Ascending aorta (tissue), 2 donors: ENCODE data around the gene GPR37L1. TPM values are rescaled to one million over a fixed set of nuclear protein-coding genes. Genes with fewer than 3 reads are reported as not detected.
A peak's percentile ranks its signal among the peaks of the same experiment; 100 is the strongest.

Experiments used
- DNase-seq, 2 donors: peaks; one replicate each; pipeline ENCODE4 v3.0.0-alpha.2; 2019; ENCODE audit warnings: low spot score in 2 of 2
- H3K27ac ChIP-seq, 2 donors: fragments of 200-600 bp; sonication (generic); one replicate each; pipeline ENCODE4 v1.5.1; 2016 to 2017; ENCODE audit warnings: mild to moderate bottlenecking in 1 of 2
- H3K27me3 ChIP-seq: fragments of 200-600 bp; sonication (generic); one replicate; pipeline ENCODE4 v1.5.1; 2017
- H3K36me3 ChIP-seq, 2 donors: fragments of 200-600 bp; sonication (generic); one replicate each; pipeline ENCODE4 v1.5.1; 2016
- H3K4me1 ChIP-seq, 2 donors: fragments of 200-600 bp; sonication (generic); one replicate each; pipeline ENCODE4 v1.5.1; 2016 to 2017; ENCODE audit warnings: mild to moderate bottlenecking in 1 of 2
- H3K4me3 ChIP-seq, 2 donors: fragments of 200-600 bp; sonication (generic); one replicate each; pipeline ENCODE4 v1.5.1; 2016 to 2017; ENCODE audit warnings: mild to moderate bottlenecking in 1 of 2
- H3K9me3 ChIP-seq, 2 donors: fragments of 200-600 bp; sonication (generic); one replicate each; pipeline ENCODE4 v1.5.1; 2016
- intact Hi-C: fragments of 100-400 bp; cut with DNase I; formaldehyde crosslinking; loops from one replicate; pipeline ENCODE4 v1.15.1; 2023
- total RNA-seq: library from RNA; depleted of rRNA; stranded (reverse); fragments of >200 nt; gene quantifications from one replicate; pipeline ENCODE4 v1.1.0, GENCODE V29; 2016
- TF ChIP-seq, protein P1 (sequence below), 3 experiments: fragments of 200-600 bp in 2 of 3; fragments of 450-650 bp in 1 of 3; sonication (generic) in 2 of 3; IDR thresholded peaks; one replicate each; pipeline ENCODE4 v1.5.1; 2016 to 2019; ENCODE audit warnings: antibody characterized with exemption in 3 of 3, mild to moderate bottlenecking in 1 of 3, moderate library complexity in 1 of 3

Gene GPR37L1
- total RNA-seq, 1 donor from 2014 or later: not detected

DNA sequence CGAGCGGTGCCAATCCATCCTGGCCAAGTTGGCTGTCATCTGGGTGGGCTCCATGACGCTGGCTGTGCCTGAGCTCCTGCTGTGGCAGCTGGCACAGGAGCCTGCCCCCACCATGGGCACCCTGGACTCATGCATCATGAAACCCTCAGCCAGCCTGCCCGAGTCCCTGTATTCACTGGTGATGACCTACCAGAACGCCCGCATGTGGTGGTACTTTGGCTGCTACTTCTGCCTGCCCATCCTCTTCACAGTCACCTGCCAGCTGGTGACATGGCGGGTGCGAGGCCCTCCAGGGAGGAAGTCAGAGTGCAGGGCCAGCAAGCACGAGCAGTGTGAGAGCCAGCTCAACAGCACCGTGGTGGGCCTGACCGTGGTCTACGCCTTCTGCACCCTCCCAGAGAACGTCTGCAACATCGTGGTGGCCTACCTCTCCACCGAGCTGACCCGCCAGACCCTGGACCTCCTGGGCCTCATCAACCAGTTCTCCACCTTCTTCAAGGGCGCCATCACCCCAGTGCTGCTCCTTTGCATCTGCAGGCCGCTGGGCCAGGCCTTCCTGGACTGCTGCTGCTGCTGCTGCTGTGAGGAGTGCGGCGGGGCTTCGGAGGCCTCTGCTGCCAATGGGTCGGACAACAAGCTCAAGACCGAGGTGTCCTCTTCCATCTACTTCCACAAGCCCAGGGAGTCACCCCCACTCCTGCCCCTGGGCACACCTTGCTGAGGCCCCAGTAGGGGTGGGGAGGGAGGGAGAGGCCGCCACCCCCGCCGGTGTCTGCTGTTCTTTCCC is 5.3 kb downstream of the GPR37L1 start:
- intact Hi-C loops: no loop called here
- H3K4me3 ChIP-seq: no peak overlapping the region
- TF ChIP-seq, protein P1, sequence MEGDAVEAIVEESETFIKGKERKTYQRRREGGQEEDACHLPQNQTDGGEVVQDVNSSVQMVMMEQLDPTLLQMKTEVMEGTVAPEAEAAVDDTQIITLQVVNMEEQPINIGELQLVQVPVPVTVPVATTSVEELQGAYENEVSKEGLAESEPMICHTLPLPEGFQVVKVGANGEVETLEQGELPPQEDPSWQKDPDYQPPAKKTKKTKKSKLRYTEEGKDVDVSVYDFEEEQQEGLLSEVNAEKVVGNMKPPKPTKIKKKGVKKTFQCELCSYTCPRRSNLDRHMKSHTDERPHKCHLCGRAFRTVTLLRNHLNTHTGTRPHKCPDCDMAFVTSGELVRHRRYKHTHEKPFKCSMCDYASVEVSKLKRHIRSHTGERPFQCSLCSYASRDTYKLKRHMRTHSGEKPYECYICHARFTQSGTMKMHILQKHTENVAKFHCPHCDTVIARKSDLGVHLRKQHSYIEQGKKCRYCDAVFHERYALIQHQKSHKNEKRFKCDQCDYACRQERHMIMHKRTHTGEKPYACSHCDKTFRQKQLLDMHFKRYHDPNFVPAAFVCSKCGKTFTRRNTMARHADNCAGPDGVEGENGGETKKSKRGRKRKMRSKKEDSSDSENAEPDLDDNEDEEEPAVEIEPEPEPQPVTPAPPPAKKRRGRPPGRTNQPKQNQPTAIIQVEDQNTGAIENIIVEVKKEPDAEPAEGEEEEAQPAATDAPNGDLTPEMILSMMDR (IDR thresholded peaks at IDR 0.05): no peak
- no peaks in the 10 kb centered on the region for H3K9me3 ChIP-seq
- no peak for DNase-seq
- H3K27ac ChIP-seq: no peak overlapping the region
- H3K4me1 ChIP-seq: peaks cover 13 to 24% of the 10 kb centered on the region in 2 donors
- peaks cover 2 to 5% of the 10 kb centered on the region in 2 donors for H3K36me3 ChIP-seq
- H3K27me3 ChIP-seq: no peaks in the 10 kb centered on the region

DNA sequence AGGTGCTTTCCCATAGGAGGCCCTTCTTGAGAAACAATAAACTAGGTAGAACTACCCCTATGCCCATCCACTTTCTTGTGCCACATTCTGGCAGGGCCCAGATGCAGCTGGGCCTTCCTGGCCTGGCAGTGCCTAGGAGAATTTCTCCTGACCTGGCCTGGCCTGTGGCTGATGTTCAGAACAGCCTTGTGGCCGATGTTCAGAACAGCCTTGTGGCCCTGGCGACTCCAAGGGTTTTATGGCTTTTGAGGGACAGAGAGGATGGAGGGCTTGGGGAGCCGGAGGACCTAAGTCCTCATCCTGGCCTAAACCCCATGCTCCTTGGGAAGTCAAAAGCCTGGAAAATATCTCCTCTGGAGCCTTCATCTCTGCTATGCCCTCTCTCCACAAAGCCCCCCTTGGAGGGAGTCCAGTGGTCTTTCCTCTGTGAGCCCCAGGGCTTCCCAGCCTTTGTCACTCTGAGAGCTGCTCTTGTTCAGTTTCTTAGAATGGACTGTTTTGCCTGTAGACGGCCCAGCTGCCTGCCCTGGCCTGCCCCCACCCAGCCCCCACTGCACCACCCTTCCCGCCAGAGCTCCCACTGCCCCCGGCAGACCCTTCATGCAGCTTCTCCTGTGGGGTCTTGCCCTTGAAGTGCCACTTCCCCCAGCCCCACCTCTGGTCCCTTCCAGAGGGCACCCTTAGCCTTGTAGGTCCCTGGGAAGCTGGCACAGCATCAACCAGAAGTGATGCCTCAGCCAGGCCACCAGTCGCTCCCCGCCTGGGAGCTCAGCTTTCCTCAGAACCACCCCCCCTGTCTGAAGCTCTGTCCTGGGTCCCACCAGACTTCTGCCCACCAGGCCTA is 7.0 kb downstream of the GPR37L1 start:
- Histone ChIP-seq H3K4me1 (peaks cover 13 to 26% of the 10 kb centered on the region in 2 donors), H3K9me3 (no peaks in the 10 kb centered on the region), H3K36me3 (peaks cover 17 to 21% of the 10 kb centered on the region in 2 donors), H3K27ac (peak overlapping the region; percentile 84 to 89), H3K27me3 (no peaks in the 10 kb centered on the region), H3K4me3 (no peak overlapping the region)
- intact Hi-C loops: loop anchor here (10.0 kb wide), 1 partner anchor 245 kb away; the partner anchor contains the start of gene SHISA4
- TF ChIP-seq, protein P1 (IDR thresholded peaks at IDR 0.05): no peak
- DNase-seq: peak in 1 of 2 donors; percentile 69

DNA sequence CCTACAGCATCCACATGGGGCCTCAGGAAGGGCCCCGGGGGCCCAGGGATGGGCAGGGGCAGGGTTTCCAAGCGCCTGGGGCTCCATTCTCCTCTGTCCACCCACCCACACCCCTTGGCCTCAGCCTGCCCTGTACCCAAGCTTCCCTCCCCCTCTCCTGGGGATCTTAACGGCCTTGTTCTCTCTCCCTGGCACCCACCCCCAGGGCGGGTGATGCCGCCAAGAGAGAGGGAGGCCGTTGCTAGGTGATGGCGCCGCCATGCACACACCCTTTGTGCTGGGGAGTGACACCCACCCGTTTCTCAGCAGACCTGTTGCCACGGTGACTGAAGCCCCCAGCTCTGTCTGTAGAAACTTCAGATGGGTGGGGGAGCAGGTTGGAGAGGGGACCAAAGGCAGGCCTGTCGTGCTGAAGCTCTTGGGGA is 7.6 kb downstream of the GPR37L1 start:
- peaks cover 13 to 26% of the 10 kb centered on the region in 2 donors for H3K4me1 ChIP-seq
- no peaks in the 10 kb centered on the region for H3K9me3 ChIP-seq
- TF ChIP-seq, protein P1 (IDR thresholded peaks at IDR 0.05): no peak
- DNase-seq: no peak
- no peaks in the 10 kb centered on the region for H3K27me3 ChIP-seq
- peaks cover 19 to 25% of the 10 kb centered on the region in 2 donors for H3K36me3 ChIP-seq
- H3K27ac ChIP-seq: peak overlapping the region; percentile 84 to 89
- intact Hi-C loops: loop anchor here (10.0 kb wide), 1 partner anchor 246 kb away; the partner anchor contains the start of gene SHISA4
- no peak overlapping the region for H3K4me3 ChIP-seq

DNA sequence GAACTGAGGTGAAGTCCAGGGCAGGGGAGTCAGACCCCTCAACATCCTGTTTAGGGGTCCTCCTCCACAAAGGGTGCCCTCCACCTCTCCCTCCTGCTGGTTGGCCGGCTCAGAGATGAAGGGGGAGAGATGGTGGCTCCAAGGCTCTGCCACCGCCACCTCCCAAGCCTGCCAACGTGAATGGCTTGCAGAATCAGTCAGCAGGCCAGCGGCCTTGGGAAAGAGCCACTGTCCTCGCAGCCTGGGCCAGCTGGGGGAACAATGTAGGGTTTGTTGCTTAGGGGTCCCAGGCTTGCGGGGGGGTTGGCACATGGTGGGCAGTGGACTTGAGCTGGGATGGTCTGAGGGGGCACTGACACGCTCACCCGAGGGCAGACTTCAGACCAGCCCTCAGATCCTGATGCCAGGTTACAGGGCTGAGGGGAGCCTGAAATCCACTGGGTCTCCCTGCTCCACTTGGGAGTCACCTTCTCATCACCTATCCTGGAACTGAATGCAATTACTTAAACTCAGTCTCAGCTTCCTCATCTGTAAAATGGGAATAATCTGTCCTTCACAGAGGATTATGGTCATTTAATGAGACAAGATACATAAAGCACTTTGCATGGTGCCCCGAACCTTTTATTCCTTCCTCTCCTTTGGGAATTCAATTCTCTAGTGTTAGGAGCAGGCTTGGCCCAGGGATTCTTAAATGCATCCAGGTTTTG is 8.3 kb downstream of the GPR37L1 start:
- H3K27ac ChIP-seq: peak overlapping the region; percentile 84 to 89
- no peaks in the 10 kb centered on the region for H3K9me3 ChIP-seq
- H3K36me3 ChIP-seq: peaks cover 24 to 30% of the 10 kb centered on the region in 2 donors
- no peaks in the 10 kb centered on the region for H3K27me3 ChIP-seq
- no peak for DNase-seq
- TF ChIP-seq, protein P1 (IDR thresholded peaks at IDR 0.05): no peak
- H3K4me1 ChIP-seq: peaks cover 13 to 26% of the 10 kb centered on the region in 2 donors
- no peak overlapping the region for H3K4me3 ChIP-seq
- intact Hi-C loops: loop anchor here (10.0 kb wide), 1 partner anchor 246 kb away; the partner anchor contains the start of gene SHISA4
